HG03460 (cell line): ENCODE results near the gene MED15.

ENCODE experiments used
- ATAC-seq: cut with Tn5 transposase; IDR thresholded peaks from one replicate; pipeline ENCODE4 v1.9.1; 2021; ENCODE audit not compliant: unreplicated experiment

The MED15 gene

DNA sequence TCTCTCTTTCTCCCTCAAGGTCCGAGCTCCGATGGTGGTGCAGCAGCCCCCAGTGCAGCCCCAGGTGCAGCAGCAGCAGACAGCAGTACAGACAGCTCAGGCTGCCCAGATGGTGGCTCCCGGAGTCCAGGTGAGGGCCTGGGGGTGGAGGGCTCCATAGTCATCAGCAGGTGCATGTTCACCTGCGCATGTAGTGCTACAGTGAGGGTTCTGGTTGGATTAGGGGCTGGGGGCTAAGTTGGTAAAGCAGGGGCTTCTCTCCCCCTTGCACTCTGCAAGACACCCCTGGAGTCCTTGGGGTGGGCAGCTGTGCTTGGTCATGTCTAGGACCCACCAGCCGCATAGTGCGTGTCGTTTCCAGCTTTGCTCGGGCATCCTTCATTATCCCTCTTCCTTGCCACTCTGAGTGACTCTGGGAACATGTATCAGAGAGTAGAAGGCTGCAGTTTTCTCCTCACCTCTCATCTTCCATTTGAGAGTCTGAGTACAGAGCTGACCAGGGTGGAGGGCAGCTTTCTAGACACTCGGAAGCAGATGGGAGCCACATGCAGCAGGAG is 61.2 kb downstream of the MED15 start:
- ATAC-seq: no peak

DNA sequence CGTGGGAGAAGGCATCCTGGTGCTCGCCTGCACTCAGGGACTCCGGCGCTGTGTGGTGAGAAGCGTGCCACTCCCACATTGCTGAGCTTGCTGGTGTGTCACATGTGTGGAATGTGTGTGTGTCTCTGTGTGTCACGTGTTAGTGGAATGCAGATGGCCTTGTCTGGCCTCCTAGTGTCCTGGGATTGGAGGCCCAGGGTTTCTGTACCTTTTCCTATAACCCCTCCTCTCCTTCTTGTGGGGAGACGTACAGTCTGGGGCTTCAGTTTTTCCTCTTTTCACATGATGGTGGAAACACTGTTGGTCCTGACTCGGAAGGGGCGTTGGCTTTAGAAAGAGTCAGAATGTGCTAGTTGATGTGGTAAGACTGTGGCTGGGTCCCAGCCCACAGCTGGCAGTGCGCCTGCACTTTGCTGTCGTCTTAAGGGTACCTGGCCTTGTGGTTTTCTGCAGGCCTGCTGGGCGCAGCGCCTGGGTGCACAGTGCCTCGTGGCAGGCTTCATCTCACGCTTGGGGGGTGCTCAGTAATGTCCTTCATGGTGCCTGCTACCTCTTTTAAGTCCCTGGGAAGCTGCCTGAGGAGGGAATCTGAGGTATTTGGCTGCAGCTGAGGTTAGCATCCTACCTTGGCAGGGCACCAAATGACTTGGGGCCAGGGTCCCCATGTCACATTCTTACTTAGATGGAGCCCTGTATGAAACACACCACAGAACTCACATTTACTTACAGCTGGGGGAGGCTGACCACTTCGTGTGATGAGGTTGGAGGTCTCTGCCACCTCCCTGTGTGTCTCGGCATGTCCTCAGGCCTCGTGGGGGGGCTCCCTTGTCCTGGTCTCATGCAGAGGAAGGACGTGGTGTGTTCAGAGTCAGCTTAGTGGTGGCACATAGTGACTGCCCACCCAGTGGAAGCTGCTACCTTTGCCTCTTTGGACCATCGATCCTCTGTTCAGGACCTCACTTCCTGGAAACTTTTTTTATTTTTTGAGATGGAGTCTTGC is 61.9 kb downstream of the MED15 start:
- no peak for ATAC-seq

DNA sequence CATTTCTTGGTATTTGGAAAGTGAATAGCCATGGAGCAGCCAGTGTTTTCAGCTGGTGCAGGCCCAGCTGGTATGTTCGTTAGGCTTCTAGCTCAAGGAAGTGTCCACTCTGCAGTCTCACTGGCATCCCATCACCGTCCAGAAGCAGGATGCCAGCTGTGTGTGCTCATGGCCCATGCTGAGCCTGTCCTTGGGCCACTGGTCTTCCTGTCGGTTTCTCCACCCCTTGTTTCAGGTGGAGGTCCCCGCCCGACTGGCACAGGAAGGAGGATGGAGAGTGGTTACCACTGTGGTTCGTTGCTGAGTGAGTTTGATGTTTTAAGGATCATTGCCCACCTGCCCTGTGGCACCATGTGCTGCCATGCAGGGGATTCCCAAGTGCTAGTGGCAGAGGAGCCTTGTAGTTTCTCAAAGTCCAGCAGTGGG is 63.7 kb downstream of the MED15 start:
- no peak for ATAC-seq

DNA sequence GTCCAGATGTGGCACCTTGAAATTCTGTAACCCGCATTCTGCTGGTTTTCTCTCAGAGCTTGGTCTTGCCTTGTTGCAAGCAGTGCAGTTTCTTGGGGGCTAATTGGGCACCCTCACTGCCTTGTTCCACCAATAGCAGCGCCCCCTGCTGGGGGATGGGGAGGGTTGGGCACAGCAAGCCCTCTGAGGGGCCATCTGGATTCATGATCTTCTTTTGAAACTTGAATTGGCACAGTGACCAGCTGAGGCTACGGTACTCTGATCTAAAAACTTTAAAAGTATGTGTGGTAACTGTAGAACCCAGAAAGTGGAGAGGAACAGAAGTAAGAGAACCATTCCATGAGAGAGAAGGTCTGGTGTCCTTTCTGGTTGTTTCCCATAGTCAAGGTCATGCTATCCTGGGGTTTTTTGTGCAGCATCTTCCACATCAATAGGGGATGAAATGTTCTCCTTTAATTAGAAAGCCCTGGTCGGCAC is 64.2 kb downstream of the MED15 start:
- ATAC-seq: no peak

DNA sequence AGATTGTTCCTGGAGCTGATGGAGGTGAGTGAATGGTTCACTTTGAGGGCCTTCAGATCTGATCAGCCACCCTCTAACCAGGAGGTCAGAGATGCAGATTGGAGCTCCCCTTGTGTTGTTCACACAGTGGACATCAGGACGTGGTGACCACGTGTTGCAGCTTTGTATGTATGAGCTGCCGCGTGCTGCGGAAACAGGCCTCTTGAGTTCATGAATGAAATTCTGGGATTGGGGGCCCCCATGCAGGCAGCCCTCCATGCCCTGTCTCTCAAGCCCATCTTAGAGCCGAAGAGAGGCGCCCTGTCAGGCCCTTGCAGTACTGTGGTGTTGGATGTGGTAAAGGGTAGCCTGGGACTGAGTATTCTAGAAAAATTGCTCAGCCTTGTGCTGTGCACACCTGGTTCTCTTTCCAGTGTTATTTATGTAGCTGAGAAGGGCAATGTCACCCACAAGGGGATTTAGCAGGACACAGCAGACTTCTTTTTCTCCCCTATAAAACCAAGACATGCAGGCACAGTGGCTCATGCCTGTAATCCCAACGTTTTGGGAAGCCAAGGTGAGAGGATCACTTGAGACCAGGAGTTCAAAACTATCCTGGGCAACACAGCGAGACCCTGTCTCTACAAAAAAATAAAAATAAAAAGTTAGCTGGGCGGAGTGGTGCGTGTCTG is 64.9 kb downstream of the MED15 start:
- no peak for ATAC-seq

DNA sequence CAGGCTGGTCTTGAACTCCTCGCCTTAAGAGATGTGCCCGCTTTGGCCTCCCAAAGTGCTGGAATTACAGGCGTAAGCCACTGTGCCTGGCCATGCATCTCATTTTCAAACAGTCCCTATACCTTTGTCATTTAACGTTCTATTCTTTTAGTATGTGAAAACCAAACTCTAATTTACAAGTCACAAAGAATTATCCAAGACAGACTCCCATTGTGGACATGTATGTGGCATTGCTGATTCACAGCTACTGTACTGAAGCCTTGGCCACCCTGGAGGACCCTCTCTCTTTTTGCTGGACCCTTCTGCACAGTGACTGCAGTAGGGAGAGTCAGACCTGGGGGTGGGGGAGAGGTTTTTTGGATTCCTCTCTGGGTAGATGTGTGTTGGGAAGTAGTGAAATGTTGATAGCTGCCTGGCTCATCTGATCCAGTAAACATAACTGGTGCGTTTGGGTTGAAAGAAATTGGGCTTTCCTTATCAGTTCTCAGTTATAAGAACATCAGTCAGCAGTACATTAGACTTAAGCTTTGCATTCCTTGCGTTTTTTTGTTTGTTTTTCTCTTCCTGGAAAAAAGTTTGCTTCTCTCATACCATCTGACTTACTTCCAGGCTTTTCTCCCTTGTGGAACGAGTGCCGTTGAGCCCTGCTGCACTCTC is 65.9 kb downstream of the MED15 start:
- ATAC-seq: no peak

DNA sequence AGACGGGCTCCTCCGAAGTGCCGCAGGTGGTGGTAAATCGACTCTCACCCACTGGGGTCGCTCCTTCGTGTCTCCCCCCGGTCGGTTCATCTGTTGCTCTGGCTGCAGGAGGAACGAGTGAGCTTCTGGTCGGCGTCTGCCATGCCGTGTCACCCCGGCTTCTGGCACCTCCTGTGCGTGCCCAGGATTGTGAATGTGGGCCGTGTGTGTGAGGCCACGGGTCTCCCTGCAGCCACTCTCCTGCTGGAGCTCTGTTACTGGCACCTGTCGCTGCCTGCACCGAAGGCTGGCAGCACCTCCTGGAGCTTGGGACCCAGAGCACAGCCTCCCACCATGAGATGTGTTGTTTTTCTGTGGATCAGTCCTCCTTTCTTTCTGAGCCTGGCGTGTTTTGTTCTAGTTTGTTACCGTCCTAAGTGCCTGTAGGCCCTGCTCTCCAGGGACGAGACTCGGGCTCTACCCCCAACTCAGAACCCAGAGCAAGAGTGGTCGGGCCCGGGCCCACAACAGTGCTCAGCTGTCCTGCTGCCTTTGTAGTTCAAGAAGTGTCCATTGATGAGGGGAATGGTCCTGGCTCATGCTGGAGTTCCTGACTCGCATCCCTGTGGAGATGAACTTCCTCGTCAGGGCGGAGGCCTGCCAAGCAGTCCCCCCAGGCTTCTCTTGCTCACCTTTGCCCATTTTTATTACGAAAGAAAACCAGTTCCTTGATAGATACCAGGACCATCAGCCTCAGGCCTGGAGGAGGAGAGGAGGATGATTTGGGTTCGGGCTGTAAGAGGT is 66.6 kb downstream of the MED15 start:
- ATAC-seq: no peak

DNA sequence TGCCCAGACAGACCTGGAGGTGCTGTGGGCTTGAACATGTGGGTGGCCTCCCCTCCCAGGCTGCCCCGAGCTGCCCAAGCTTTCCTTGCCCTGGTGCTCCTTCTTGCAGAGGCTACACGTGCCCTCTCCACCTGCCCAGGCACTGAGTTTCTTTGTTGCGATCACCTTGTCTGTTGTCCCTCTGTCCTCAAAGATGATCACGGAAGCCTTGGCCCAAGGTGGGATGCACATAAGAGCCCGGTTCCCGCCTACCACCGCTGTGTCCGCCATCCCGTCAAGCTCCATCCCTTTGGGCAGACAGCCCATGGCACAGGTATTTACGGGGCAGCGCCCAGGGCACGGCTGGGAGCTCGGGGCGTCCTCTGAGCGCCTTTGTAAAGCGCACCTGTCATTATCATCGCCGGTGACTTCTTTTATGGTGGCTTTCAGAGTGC is 67.5 kb downstream of the MED15 start:
- ATAC-seq: no peak

DNA sequence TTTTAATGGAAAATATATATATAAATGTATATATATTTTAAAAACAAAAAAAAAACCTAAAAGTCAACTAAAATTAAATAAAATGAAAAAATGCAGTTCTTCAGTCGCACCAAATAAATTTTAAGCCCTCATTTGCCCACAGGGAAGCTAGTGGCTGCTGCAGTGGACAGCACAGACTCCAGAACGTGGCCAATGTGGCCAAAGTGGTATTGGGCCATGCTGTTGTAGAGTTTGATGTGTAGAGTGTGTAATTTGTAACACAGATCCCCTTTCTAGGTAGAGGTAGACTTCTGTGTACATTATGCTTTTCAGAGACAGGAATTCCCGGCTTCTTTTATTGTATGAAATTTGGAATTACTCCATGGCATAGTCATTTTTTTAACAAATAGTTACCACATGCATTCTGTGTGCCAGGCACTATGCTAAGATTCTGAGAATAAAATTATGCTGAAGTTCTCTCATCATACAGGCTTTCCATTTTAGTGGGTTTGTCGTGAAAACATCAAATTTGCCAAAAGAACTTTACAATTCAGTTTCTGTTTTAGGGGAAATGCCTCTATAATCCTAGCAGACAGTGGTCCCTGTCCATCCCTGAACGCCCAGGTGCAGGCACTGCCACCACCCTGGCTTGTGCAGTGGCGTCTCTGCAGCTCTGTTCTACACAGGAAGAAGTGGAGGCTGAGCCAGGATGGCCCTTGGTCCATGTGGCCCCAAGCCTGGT is 68.5 kb downstream of the MED15 start:
- no peak for ATAC-seq

DNA sequence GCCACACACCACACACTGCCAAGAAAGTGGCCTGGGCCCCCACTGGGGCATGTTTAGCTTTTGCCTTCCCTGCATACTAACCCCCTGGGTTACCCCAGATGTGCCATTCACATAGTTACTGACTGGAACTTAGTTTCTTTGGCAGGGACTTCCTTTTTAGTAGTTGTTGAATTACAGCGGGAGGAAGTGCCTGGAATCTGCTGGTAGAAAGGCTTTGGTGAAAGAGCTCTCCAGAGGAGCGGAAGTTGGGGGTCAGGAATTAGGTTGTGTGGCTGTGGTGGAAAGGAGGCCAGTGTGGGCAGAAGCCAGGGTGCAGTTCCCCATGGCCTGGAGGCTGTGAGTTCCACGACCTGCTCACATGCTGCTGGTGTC is 69.0 kb downstream of the MED15 start:
- ATAC-seq: no peak

DNA sequence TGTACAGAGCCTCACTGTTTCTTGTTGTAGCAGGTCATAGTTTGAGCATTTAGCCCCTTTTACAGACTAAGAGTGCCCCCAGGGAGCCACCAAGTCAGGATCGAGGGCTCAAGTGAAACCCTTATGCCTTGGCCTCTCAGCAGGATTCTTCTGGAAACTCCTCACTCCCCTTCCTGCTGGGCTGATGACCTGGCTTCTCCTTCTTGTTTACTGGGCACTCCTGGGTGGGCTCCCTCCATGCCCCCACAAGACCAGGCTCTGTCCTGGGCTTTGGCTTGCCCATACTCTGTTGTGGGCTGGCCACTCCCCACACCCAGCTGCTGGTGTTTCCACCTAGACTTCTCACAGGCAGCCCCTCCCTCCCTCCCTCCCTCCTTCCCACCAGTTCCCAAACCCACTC is 69.6 kb downstream of the MED15 start:
- ATAC-seq: no peak

DNA sequence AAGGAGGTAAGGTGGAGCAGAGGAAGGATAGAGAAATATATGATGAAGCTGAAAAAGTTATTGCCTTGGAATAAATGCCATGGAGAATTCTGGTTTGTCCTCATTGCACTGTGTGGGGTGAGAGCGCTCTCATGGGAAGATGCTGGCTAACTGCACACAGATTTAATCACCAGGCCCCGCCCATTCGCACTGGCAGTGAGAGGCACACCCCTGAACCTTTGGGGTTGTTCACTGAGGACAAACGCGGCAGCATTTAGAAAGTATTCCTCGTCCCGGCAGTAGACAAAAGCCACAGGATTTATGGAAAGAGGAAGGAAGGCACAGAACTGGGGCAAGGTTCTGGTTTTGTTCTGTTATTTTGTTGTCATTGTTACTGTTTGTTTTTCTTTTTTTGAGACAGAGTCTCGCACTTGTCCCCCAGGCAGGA is 70.2 kb downstream of the MED15 start:
- no peak for ATAC-seq

DNA sequence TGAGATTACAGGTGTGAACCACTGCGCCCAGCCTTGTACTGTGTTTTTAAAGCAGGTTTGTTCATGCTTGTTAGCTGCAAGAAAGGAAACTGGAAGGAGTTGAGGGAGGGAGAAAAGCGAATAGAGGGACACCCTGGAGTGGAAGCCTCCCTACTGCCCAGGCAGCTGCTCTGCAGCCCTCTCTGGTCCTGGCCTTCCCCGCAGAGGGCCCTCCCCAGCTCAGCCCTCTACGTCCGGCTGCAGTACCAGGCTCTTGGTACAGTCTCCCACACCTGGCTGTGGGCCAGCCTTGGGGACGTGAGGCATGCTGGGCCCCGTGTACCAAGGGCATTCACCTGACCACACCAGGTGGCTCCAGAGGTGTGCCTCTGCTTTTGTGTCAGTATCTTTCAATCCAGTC is 70.8 kb downstream of the MED15 start:
- ATAC-seq: no peak

DNA sequence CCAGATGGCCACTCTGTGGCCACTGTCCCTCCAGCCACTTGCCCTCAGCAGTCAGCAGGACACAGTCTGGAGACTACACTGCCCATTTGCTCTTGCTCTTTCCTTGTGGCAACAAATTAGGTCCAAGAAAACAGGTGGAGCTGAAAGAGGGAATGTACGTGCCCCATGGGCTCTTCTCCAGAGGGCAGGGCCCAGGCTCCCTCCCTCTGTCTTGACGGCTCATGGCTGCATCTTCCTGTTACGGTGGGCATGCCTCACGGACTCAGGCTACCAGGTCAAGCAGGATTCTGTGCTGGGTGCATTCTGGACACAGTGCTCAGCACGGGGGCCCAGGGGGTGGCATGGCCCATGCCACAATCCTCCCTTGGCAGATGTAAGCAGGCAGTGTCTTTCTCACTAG is 71.3 kb downstream of the MED15 start:
- no peak for ATAC-seq

DNA sequence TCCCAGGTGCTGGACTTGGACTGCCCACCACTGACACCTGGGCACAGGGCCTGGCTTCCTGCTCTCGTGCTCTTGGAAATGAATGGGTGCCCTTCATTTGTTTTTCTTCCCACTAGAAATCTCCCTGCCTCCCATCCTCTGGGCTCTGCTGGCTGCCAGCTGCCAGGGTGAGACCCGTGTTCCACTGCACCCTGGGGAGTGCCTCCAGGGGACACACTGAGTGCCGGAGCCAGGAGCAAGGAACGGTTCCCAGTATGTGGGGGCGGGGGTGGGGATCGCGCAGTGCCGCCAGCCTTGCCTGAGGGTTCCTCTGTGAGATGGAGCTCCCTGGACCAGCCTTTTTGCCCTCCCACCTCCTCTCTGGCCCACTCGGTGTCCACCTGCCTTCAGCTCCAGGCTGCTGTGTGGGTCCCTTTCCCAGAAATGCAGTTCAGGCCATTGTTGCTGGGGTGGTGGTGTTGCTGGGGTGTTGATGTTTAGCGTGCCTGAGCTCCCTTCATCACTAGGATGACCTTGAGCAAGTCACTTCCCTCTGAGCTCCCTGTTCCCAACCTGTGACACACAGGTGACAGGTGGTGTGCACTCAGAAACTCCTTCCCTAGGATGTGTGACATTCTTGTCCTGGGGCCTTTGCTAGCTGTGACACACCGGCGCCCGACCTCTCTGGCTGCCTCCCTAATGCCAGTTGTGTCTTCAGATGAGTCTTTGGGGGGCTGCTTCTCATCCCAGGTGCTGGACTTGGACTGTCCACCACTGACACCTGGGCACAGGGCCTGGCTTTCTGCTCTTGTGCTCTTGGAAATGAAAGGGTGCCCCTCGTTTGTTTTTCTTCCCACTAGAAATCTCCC is 72.1 kb downstream of the MED15 start:
- ATAC-seq: no peak

DNA sequence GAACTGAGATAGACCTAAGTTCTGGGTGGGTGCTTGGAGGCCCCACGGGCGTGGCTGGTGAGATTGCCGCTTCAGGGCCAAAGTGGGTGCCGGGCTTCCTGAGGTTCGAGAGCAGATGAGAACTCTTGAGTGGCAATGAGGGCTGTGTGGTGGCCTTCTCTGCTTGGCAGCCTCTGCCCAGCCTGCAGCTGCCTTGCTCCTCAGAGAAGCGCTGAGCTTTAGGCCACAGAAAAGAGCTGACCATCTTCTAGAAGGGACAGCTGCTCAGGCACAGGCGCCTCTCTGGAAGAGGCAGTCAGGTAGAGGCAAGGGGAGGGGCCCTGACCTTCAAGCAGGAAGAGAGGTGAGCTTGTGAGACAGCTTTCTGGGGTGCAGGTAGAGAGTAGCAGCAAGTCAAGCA is 72.8 kb downstream of the MED15 start:
- ATAC-seq: no peak

DNA sequence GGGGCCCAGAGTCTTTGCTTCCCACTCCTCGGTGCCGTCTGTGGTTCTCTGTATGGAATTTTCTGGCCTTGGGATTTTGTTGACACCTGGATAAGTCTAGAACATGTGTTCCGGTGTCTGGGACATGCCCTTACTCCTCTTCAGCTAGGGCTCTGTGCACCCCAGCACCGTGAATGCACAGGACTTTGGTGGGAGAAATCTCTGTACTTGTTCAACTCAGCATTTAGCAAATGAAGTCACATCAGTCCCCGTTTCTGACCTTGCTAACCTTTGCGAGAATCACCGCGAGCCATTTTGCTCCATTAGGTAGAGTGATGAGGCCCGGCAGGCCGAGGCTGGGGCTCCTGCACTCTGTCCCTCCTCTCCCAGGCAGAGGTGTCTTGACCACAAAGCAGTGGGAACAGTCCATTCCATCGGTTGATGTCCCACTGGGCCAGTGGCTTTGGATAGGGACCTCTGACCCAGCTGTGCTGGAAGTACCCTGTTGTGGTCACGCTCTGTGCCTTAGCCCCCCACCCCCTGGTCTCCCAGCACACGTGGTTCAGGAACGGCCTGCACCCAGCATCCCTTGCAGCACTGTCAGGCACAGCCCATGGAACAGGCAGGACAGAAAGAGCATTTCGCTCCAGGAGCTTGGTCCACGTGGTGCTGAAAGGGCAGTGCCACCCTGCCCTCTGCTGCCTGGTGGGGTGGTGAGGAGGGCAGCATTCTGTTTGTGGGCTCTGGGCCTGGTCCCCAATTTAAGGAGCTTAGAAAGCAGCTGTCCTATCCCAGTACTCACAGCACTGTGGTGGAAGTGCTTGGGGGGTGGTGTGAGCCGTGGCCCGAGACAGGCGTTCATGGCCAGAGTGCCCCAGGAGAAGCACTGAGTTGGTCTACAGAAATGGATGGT is 73.4 kb downstream of the MED15 start:
- ATAC-seq: no peak
